KMS-11 (cell line): ENCODE measurements around the gene ZCWPW1.

Experiments
- H2AFZ ChIP-seq: fragments of 200-600 bp; sonication (generic); 2 replicates; pipeline ENCODE4 v1.6.1; 2016; ENCODE audit warnings: antibody characterized with exemption, mixed run types, low read depth
- H3K27ac ChIP-seq: fragments of 200-600 bp; sonication (generic); 2 replicates; pipeline ENCODE4 v1.6.1; 2016; ENCODE audit warnings: mild to moderate bottlenecking, mixed run types
- H3K27me3 ChIP-seq: fragments of 200-600 bp; sonication (generic); 2 replicates; pipeline ENCODE4 v1.6.1; 2017; ENCODE audit warnings: mild to moderate bottlenecking, low read depth, mixed run types, moderate library complexity; ENCODE audit not compliant: insufficient read depth
- H3K36me3 ChIP-seq: fragments of 200-600 bp; sonication (generic); 2 replicates; pipeline ENCODE4 v1.6.1; 2017; ENCODE audit warnings: mild to moderate bottlenecking, mixed run types; ENCODE audit not compliant: insufficient read depth
- H3K4me1 ChIP-seq: fragments of 200-600 bp; sonication (generic); 2 replicates; pipeline ENCODE4 v1.6.1; 2016; ENCODE audit warnings: mild to moderate bottlenecking, low read depth, mixed run types; ENCODE audit not compliant: poor library complexity, severe bottlenecking
- H3K4me2 ChIP-seq: fragments of 200-600 bp; sonication (generic); 2 replicates; pipeline ENCODE4 v1.7.0; 2016; ENCODE audit warnings: mild to moderate bottlenecking, mixed run types
- H3K4me3 ChIP-seq: fragments of 200-600 bp; sonication (generic); IDR thresholded peaks from 2 replicates; pipeline ENCODE4 v1.6.1; 2017; ENCODE audit warnings: low read depth, low read length, mixed read lengths; ENCODE audit not compliant: insufficient read depth
- H3K79me2 ChIP-seq: fragments of 200-600 bp; sonication (generic); 2 replicates; pipeline ENCODE4 v1.6.1; 2016; ENCODE audit warnings: low read depth, mixed run types; ENCODE audit not compliant: insufficient read depth
- H3K9ac ChIP-seq: fragments of 200-600 bp; sonication (generic); 2 replicates; pipeline ENCODE4 v1.6.1; 2016; ENCODE audit warnings: mild to moderate bottlenecking, mixed run types
- H4K20me1 ChIP-seq: fragments of 200-600 bp; sonication (generic); 2 replicates; pipeline ENCODE4 v1.6.1; 2016; ENCODE audit warnings: mild to moderate bottlenecking, mixed run types; ENCODE audit not compliant: insufficient read depth
- CTCF ChIP-seq: fragments of 200-600 bp; sonication (generic); conservative IDR thresholded peaks from 2 replicates; pipeline ENCODE4 v1.6.1; 2017; ENCODE audit warnings: low read depth, mild to moderate bottlenecking, antibody characterized with exemption, low read length, moderate library complexity, mixed read lengths

The ZCWPW1 gene

GRCh38 chr7:100413889-100414288 lies 14.6 kb downstream of the ZCWPW1 start:
- H2AFZ ChIP-seq, result no peak overlapping the region
- H3K4me2 ChIP-seq, result no peak overlapping the region
- H4K20me1 ChIP-seq, result no peaks in the 10 kb centered on the region
- no peaks in the 10 kb centered on the region for H3K79me2 ChIP-seq
- H3K27ac ChIP-seq, result no peak overlapping the region
- H3K36me3 ChIP-seq, result no peaks in the 10 kb centered on the region
- no peak overlapping the region for H3K9ac ChIP-seq
- H3K27me3 ChIP-seq, result peaks cover 9% of the 10 kb centered on the region; the same call in 1 of the 2 replicates
- no peaks in the 10 kb centered on the region for H3K4me1 ChIP-seq
- H3K4me3 ChIP-seq, result no peak overlapping the region
- no peak for TF ChIP-seq CTCF

- H3K4me3 ChIP-seq, result no peak overlapping the region
- H2AFZ ChIP-seq, result no peak overlapping the region
- no peaks in the 10 kb centered on the region for H3K4me1 ChIP-seq
- no peak overlapping the region for H3K27ac ChIP-seq
- H3K36me3 ChIP-seq, result no peaks in the 10 kb centered on the region
- TF ChIP-seq CTCF, result no peak
- peaks cover 9% of the 10 kb centered on the region; the same call in 1 of the 2 replicates for H3K27me3 ChIP-seq
- H3K4me2 ChIP-seq, result no peak overlapping the region
- H3K79me2 ChIP-seq, result no peaks in the 10 kb centered on the region
- no peak overlapping the region for H3K9ac ChIP-seq
- H4K20me1 ChIP-seq, result no peaks in the 10 kb centered on the region
Observed at GRCh38 chr7:100413346-100413745, 15.2 kb downstream of the ZCWPW1 start.

GRCh38 chr7:100411101-100411500 lies 17.4 kb downstream of the ZCWPW1 start:
- H3K4me2 ChIP-seq, result no peak overlapping the region
- no peaks in the 10 kb centered on the region for H4K20me1 ChIP-seq
- peaks cover 18% of the 10 kb centered on the region; the same call in 1 of the 2 replicates for H3K27me3 ChIP-seq
- H2AFZ ChIP-seq, result no peak overlapping the region
- no peak overlapping the region for H3K9ac ChIP-seq
- H3K36me3 ChIP-seq, result no peaks in the 10 kb centered on the region
- peaks cover 11% of the 10 kb centered on the region for H3K4me1 ChIP-seq
- H3K27ac ChIP-seq, result no peak overlapping the region
- H3K79me2 ChIP-seq, result no peaks in the 10 kb centered on the region
- TF ChIP-seq CTCF, result no peak
- no peak overlapping the region for H3K4me3 ChIP-seq

GRCh38 chr7:100407285-100408180 lies 21.0 kb downstream of the ZCWPW1 start:
- no peak overlapping the region for H3K4me3 ChIP-seq
- no peak overlapping the region for H2AFZ ChIP-seq
- no peaks in the 10 kb centered on the region for H3K36me3 ChIP-seq
- peaks cover 11% of the 10 kb centered on the region for H3K4me1 ChIP-seq
- no peak overlapping the region for H3K27ac ChIP-seq
- no peaks in the 10 kb centered on the region for H4K20me1 ChIP-seq
- no peak overlapping the region for H3K4me2 ChIP-seq
- H3K79me2 ChIP-seq, result no peaks in the 10 kb centered on the region
- peak; percentile 81 for TF ChIP-seq CTCF
- peaks cover 21% of the 10 kb centered on the region; the same call in 1 of the 2 replicates for H3K27me3 ChIP-seq
- no peak overlapping the region for H3K9ac ChIP-seq
